ENCODE measurements around the gene DHX35.
A peak's percentile ranks its signal among the peaks of the same experiment; 100 is the strongest.

The DHX35 gene

GRCh38 chr20:38962044-38962927, at the start of gene DHX35 (continued):
- TF ChIP-seq ZNF561 (tag by site-specific recombination; IDR thresholded peaks at IDR 0.05; ENCODE audit: borderline replicate concordance): peak; percentile 52
- no peak for TF ChIP-seq ZNF362 (tag by site-specific recombination; IDR thresholded peaks at IDR 0.05)
- no peak for TF ChIP-seq ZNF2 (tag by site-specific recombination; IDR thresholded peaks at IDR 0.05)
- no peak for TF ChIP-seq PRDM4 (tag by site-specific recombination; IDR thresholded peaks at IDR 0.05)
- peak; percentile 70; the same call in 1 of the 2 replicates for TF ChIP-seq SCRT1 (tag by site-specific recombination; IDR thresholded peaks at IDR 0.05; ENCODE audit: borderline replicate concordance)
- peak; percentile 92 for TF ChIP-seq SCRT2 (tag by site-specific recombination; IDR thresholded peaks at IDR 0.05)
- no peak for TF ChIP-seq RBAK (tag by site-specific recombination; IDR thresholded peaks at IDR 0.05)
- TF ChIP-seq YY2 (tag by site-specific recombination; IDR thresholded peaks at IDR 0.05): peak; percentile 93
- TF ChIP-seq ZNF518A (tag by site-specific recombination; conservative IDR thresholded peaks at IDR 0.05; ENCODE audit: low read depth): peak; percentile 44; the same call in 1 of the 2 replicates
- no peak for TF ChIP-seq MEIS1 (CRISPR knock-in tag; IDR thresholded peaks at IDR 0.05; ENCODE audit: borderline replicate concordance)
- TF ChIP-seq ZNF580 (tag by site-specific recombination; IDR thresholded peaks at IDR 0.05): peak; percentile 64
- TF ChIP-seq ZBTB6 (tag by site-specific recombination; IDR thresholded peaks at IDR 0.05): no peak
- no peak for TF ChIP-seq ZNF202 (tag by site-specific recombination; IDR thresholded peaks at IDR 0.05; ENCODE audit: borderline replicate concordance)
- TF ChIP-seq EGR2 (tag by site-specific recombination; IDR thresholded peaks at IDR 0.05; ENCODE audit: low read depth): peak; percentile 86
- TF ChIP-seq GLIS1 (tag by site-specific recombination; IDR thresholded peaks at IDR 0.05): peak; percentile 87
- no peak for TF ChIP-seq ZNF223 (tag by site-specific recombination; IDR thresholded peaks at IDR 0.05)
- no peak for TF ChIP-seq ZNF37A (tag by site-specific recombination; IDR thresholded peaks at IDR 0.05)
- TF ChIP-seq ZNF837 (tag by site-specific recombination; IDR thresholded peaks at IDR 0.05): no peak
- no peak for TF ChIP-seq ZNF623 (tag by site-specific recombination; IDR thresholded peaks at IDR 0.05)
- no peak for TF ChIP-seq ZNF302 (tag by site-specific recombination; IDR thresholded peaks at IDR 0.05; ENCODE audit: low read depth)
- TF ChIP-seq ZBTB20 (tag by site-specific recombination; IDR thresholded peaks at IDR 0.05): no peak; the same call in 1 of the 2 replicates
- TF ChIP-seq GLI4 (tag by site-specific recombination; IDR thresholded peaks at IDR 0.05): no peak
- TF ChIP-seq YY1 (tag by site-specific recombination; IDR thresholded peaks at IDR 0.05): peak; percentile 91
- TF ChIP-seq ZNF335 (tag by site-specific recombination; conservative IDR thresholded peaks at IDR 0.05): peak; percentile 80
- TF ChIP-seq REPIN1 (tag by site-specific recombination; IDR thresholded peaks at IDR 0.05; ENCODE audit: low read depth): no peak
- TF ChIP-seq FEZF1 (tag by site-specific recombination; IDR thresholded peaks at IDR 0.05): peak; percentile 72
- peak; percentile 98 for TF ChIP-seq KLF16 (tag by site-specific recombination; IDR thresholded peaks at IDR 0.05)
- TF ChIP-seq ZNF324 (tag by site-specific recombination; IDR thresholded peaks at IDR 0.05): 0 out of 2 replicates have a peak, but pooled peaks have one; percentile 24
- TF ChIP-seq ZNF214 (tag by site-specific recombination; IDR thresholded peaks at IDR 0.05; ENCODE audit: borderline replicate concordance): no peak
- TF ChIP-seq ZNF560 (tag by site-specific recombination; IDR thresholded peaks at IDR 0.05; ENCODE audit: borderline replicate concordance): no peak
- TF ChIP-seq ZNF155 (tag by site-specific recombination; IDR thresholded peaks at IDR 0.05): no peak

Measured in HEK293 (cell line).